A673 (cell line): Measurements from ENCODE around the gene VAC14. TPM values are rescaled to one million over a fixed set of nuclear protein-coding genes. Genes with fewer than 3 reads are reported as not detected.
A peak's percentile ranks its signal among the peaks of the same experiment; 100 is the strongest.

Experiments
- BruUV-seq: library from RNA; stranded (reverse); fragments of 400-500 nt; replicated peaks from 2 replicates; lab custom pipeline; 2021; lab: Mats Ljungman, UMichigan
- CTCF ChIA-PET: fragments of 300-600 bp; sonication (Branson Sonifier 250); formaldehyde crosslinking; loops from one replicate; lab custom pipeline; 2022; ENCODE audit warnings: antibody characterized with exemption; lab: Charles Lee
- POLR2A ChIA-PET: fragments of 300-600 bp; sonication (Branson Sonifier 250); formaldehyde crosslinking; loops from one replicate; lab custom pipeline; 2022; ENCODE audit warnings: antibody characterized with exemption; ENCODE audit not compliant: low non-redundant PET; lab: Charles Lee
- DNase-seq: peaks from one replicate; pipeline ENCODE4 v3.0.0-alpha.2; 2015; ENCODE audit warnings: low spot score
- H3K27ac ChIP-seq: fragments of 200-600 bp; sonication (generic); 2 replicates; pipeline ENCODE4 v1.5.1; 2016; ENCODE audit warnings: mixed run types, low read depth, mild to moderate bottlenecking, mixed read lengths, antibody characterized with exemption, low read length; ENCODE audit not compliant: poor library complexity, severe bottlenecking
- H3K27me3 ChIP-seq: fragments of 200-600 bp; sonication (generic); replicated peaks from 2 replicates; pipeline ENCODE4 v1.6.1; 2017; ENCODE audit warnings: mixed run types, low read depth, mild to moderate bottlenecking, mixed read lengths, antibody characterized with exemption, low read length; ENCODE audit not compliant: insufficient read depth, poor library complexity
- H3K36me3 ChIP-seq: fragments of 200-600 bp; sonication (generic); 2 replicates; pipeline ENCODE4 v1.6.1; 2016; ENCODE audit warnings: mixed run types, mild to moderate bottlenecking, mixed read lengths, antibody characterized with exemption, low read length; ENCODE audit not compliant: insufficient read depth, poor library complexity, severe bottlenecking
- H3K4me1 ChIP-seq: fragments of 200-600 bp; sonication (generic); 2 replicates; pipeline ENCODE4 v1.6.1; 2017; ENCODE audit warnings: mixed run types, mild to moderate bottlenecking, mixed read lengths, antibody characterized with exemption, low read length; ENCODE audit not compliant: insufficient read depth, poor library complexity, severe bottlenecking
- H3K4me3 ChIP-seq: fragments of 200-600 bp; sonication (generic); 2 replicates; pipeline ENCODE4 v1.5.1; 2016; ENCODE audit warnings: low read depth, mixed run types, mild to moderate bottlenecking, mixed read lengths, low read length; ENCODE audit not compliant: poor library complexity, severe bottlenecking
- H3K9me3 ChIP-seq: fragments of 200-600 bp; sonication (generic); 2 replicates; pipeline ENCODE4 v1.6.1; 2016; ENCODE audit warnings: mixed run types, low read depth, mild to moderate bottlenecking, mixed read lengths, antibody characterized with exemption, low read length; ENCODE audit not compliant: poor library complexity, severe bottlenecking
- CTCF ChIP-seq: fragments of 300-800, 200-600 bp; sonication (generic); conservative IDR thresholded peaks from 2 replicates; pipeline ENCODE4 v1.5.1; 2017; ENCODE audit warnings: low read depth, mild to moderate bottlenecking, antibody characterized with exemption, low read length, moderate library complexity, mixed read lengths
- EZH2 ChIP-seq: fragments of 200-600 bp; sonication (generic); IDR thresholded peaks from 2 replicates; pipeline ENCODE4 v1.6.1; 2017; ENCODE audit warnings: borderline replicate concordance, low read depth, mild to moderate bottlenecking, mixed read lengths, antibody characterized with exemption, low read length; ENCODE audit not compliant: poor library complexity, severe bottlenecking
- intact Hi-C: fragments of 100-400 bp; cut with micrococcal nuclease; formaldehyde crosslinking; loops from one replicate; pipeline ENCODE4 v1.10.0; 2022; ENCODE audit not compliant: unreplicated experiment
- total RNA-seq: library from RNA; stranded (reverse); gene quantifications from 2 replicates; pipeline ENCODE4 v1.2.3, GENCODE V29; 2021

The VAC14 gene
- total RNA-seq, 1 experiment from 2014 or later = 46.6 TPM

DNA sequence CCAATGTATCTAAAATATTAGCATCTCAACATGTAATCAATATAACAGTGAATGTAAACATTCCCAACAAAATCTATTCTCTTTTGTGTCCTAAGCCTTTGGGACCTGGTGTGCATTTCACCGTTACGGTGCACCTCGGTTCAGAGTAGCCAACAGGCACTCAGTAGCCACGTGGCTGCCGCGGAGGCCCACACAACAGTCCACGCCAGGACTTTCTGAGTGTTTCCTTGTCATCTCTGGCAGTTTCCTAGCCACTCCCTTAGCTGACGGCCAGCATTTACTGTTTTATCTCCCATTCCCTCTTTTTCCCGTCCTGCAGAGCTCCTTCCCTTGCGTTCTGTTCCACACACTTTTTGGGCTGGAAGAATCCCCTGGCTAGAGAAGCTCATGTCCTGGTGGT, 36.3 kb downstream of the VAC14 start:
- H3K27me3 ChIP-seq = no peaks in the 10 kb centered on the region
- H3K36me3 ChIP-seq = no peaks in the 10 kb centered on the region
- TF ChIP-seq EZH2 = no peak
- no peak for TF ChIP-seq CTCF
- no peaks in the 10 kb centered on the region for H3K9me3 ChIP-seq
- ChIA-PET CTCF (no interaction called here), POLR2A (no interaction called here)
- no TSS peak for BruUV-seq
- H3K4me3 ChIP-seq = no peak overlapping the region
- intact Hi-C loops = no loop called here
- no peak overlapping the region for H3K27ac ChIP-seq
- DNase-seq = no peak
- peaks cover 9% of the 10 kb centered on the region for H3K4me1 ChIP-seq

DNA sequence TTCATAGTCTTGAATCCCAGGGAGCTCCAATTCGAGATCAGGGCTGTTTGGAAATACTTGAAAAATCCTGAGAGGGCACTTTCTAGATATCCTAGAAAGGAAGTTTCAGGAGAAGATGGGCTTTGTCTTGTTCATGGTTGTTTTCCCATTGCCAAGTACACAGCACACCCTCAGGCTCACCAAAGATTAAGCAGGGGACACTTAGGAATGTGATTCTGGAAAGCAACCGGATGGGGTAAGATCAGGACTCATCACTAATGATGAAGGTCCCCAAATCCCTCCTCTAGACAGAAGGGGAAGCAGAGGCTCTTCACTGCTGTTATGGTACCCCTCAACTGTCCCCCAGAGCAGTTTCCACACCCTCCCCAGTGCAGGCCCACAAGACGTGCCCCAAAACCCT, 40.7 kb downstream of the VAC14 start:
- ChIA-PET CTCF (no interaction called here), POLR2A (interaction anchor here (0.6 kb wide), 1 partner anchor 271 kb away, joined by 3 read pairs; no protein-coding TSS in a partner anchor)
- peak overlapping the region; percentile 68 for H3K27ac ChIP-seq
- H3K4me1 ChIP-seq = peaks cover 13% of the 10 kb centered on the region
- no peaks in the 10 kb centered on the region for H3K27me3 ChIP-seq
- no peak for TF ChIP-seq CTCF
- no peak for TF ChIP-seq EZH2
- H3K4me3 ChIP-seq = no peak overlapping the region
- no peaks in the 10 kb centered on the region for H3K36me3 ChIP-seq
- intact Hi-C loops = no loop called here
- BruUV-seq = no TSS peak
- DNase-seq = no peak
- no peaks in the 10 kb centered on the region for H3K9me3 ChIP-seq

- CTCF ChIA-PET = no interaction called here
- intact Hi-C loops = no loop called here
- POLR2A ChIA-PET = no interaction called here
Measured at GRCh38 chr16:70759666-70760065, 41.3 kb downstream of the VAC14 start.

More at GRCh38 chr16:70759666-70760065, 41.3 kb downstream of the VAC14 start:
- Histone ChIP-seq H3K36me3 (no peaks in the 10 kb centered on the region), H3K4me1 (peaks cover 13% of the 10 kb centered on the region), H3K4me3 (no peak overlapping the region), H3K27ac (peak overlapping the region; percentile 68), H3K27me3 (no peaks in the 10 kb centered on the region), H3K9me3 (no peaks in the 10 kb centered on the region)
- peak; percentile 38 for DNase-seq
- TF ChIP-seq CTCF (peak; percentile 34; the same call in 1 of the 2 replicates), EZH2 (no peak)
- no TSS peak for BruUV-seq
